NCI-H1694 (cell line): Measurements from ENCODE around the gene RAB24.
"Not testable (repeated sequence)": the region's sequence is repeated elsewhere in the genome, so short reads cannot be mapped to it uniquely, and the experiment has no call there.

Experiments used
- DNase-seq: peaks from one replicate; lab custom pipeline; 2025; lab: John Stamatoyannopoulos, UW

RAB24 gene

GRCh38 chr5:177303121-177303924, at the start of gene RAB24, which contains the start of gene PRELID1:
TSS of gene RAB24 (minus strand) at chr5:177303719. CDS start at chr5:177303288, 431 bp downstream.
TSS of gene PRELID1 (plus strand) at chr5:177303799. CDS start at chr5:177303986, 187 bp downstream.
- DNase-seq = peak; percentile 53

GRCh38 chr5:177353093-177353492, 49.6 kb upstream of the RAB24 start:
- no peak for DNase-seq

- peak; percentile 86 for DNase-seq
Measured at GRCh38 chr5:177351392-177352329, 48.1 kb upstream of the RAB24 start, which contains the start of gene LMAN2. TSS of gene LMAN2 (minus strand) at chr5:177351668. CDS start at chr5:177351647, 21 bp downstream.

GRCh38 chr5:177350776-177351391, 47.4 kb upstream of the RAB24 start:
- no peak for DNase-seq

- DNase-seq = no peak
Measured at GRCh38 chr5:177349762-177350161, 46.2 kb upstream of the RAB24 start.

DNA sequence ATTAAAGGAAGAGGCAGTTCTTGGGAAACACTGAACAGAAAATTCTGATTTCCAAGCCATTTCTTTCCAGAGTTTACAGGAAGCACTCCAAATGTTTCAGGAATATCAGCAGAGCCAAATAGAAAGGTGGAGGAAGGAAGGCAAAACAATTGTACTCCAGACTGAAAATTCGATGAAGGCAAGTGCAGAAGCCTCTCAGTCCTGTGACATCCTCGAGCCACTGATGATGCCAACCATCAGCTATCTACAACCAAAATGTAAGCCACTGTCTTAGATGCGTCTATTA, 45.8 kb upstream of the RAB24 start:
- no peak for DNase-seq

- DNase-seq = no peak
Measured at GRCh38 chr5:177347699-177348098, 44.2 kb upstream of the RAB24 start.

GRCh38 chr5:177346820-177347219, 43.3 kb upstream of the RAB24 start:
- no peak for DNase-seq

- DNase-seq = no peak
Measured at GRCh38 chr5:177344891-177345290, 41.4 kb upstream of the RAB24 start.

DNA sequence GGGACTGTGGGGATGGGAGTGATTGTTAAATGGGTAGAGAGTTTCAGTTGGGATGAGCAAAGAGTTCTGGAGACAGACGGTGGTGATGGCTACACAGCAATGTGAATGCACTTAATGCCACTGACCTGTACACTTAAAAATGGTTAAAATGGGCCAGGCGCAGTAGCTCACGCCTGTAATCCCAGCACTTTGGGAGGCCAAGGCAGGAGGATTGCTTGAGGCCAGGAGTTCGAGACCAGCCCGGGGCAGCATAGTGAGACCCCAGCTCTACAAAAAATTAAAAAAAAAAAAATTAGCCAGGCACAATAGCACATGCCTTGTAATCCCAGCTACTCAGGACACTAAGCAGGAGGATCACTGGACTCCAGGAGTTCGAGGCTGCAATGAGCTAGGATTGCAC, 40.3 kb upstream of the RAB24 start:
- no peak for DNase-seq

- DNase-seq = not testable (repeated sequence)
Measured at GRCh38 chr5:177343000-177343399, 39.5 kb upstream of the RAB24 start.

DNA sequence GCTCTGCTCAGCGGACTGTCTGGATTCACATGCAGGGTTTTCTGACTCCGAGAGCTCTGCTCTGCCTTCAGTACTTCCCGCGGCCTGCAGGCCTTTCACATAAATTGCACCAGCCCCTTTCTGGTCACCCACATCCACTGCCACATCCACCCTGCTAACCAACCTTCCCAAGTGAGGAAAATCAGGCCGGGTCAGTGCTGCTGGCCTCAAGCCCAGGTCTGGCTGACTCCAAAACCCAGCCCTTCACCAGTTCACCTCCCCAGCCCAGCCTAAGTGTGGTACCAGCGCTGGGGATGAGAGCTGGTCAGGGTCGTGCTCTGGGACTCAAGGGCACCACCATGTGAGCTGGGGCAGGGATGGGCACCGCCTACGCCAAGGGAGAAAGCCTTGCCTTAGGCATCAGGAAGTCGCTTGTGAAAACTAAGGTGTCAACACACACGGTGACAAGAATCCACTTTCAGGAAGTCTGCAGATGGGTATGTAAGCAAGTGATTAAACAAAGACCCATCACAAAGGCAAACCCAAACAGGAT, 35.7 kb upstream of the RAB24 start:
- no peak for DNase-seq

GRCh38 chr5:177338251-177339106, 35.0 kb upstream of the RAB24 start:
- DNase-seq = no peak

- no peak for DNase-seq
Measured at GRCh38 chr5:177336603-177337494, 33.3 kb upstream of the RAB24 start.

- DNase-seq = peak; percentile 58
Measured at GRCh38 chr5:177336112-177336511, 32.6 kb upstream of the RAB24 start.

- DNase-seq = no peak
Measured at GRCh38 chr5:177335701-177336065, 32.2 kb upstream of the RAB24 start.

DNA sequence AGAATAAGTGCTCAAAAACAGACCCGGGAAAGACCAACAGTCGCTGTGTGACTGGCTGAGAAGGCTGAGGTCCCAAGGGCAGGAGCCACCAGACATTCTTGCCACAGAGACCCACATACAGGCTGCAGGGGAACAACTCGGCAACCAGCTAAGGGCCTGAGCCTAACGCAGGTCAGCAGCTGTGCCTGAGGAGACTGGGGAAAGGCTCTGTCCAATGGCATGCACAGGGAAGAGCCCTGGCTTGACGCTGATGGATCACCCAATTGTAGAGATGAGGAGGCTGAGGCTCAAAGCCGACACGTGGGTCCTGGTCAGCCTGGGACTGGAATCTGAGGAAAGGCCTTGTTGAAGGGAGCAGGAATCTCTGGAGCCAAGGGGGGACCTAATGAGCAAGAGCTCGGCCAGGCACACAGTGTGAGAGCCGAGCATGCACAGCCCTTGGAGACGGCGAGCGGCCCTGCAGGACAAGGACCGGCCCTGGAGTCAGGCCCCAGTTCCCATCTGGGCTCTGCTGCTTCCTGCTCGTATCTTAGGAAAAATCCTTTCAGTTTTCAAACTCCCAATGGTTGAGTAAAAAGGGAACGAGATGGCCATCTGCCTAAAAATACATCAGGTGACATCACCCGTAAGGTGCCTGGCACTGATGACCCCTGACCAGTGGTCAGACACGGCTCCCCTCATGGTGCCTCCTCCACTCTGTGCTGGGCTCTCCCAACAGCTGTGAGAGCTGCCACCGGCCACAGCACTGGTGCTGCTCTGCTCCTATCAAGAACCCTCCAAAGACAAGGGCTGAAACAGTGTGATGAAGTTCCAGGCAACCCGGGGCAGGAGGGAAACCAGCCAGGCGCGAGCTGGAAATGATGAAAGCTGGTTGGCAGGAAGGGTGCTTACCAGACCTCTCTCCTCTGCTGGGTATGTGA, 31.5 kb upstream of the RAB24 start:
- DNase-seq = no peak

DNA sequence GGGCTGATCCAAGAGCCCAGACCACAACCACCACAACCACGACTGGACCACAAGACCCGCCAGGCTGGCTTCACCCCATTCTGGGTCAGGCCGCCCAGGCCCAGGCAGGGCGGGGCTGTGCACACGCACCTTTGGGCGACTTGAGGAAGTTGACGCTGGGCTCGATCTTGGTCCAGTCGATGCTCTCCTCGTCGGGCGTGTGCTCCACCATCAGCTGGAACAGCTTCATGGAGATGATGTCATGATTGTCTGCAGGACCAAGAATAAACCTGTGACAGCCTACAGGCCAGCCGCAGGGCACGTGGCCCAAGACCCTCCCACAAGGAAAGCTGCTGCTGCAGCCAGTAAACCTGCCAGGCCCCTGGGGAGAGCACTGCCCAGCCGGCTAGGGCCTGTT, 30.6 kb upstream of the RAB24 start:
- no peak for DNase-seq
